Tongue (tissue), 2 donors: ENCODE measurements around the gene ADAMTS6. TPM values are rescaled to one million over a fixed set of nuclear protein-coding genes. Genes with fewer than 3 reads are reported as not detected.
A peak's percentile ranks its signal among the peaks of the same experiment; 100 is the strongest.
"Not testable (repeated sequence)": the region's sequence is repeated elsewhere in the genome, so short reads cannot be mapped to it uniquely, and the experiment has no call there.

ENCODE experiments used
- DNase-seq: peaks from one replicate; pipeline ENCODE4 v3.0.0-alpha.2; 2015
- total RNA-seq: library from RNA; depleted of rRNA; stranded (reverse); fragments of >200 nt; gene quantifications from one replicate; pipeline ENCODE4 v1.2.3, GENCODE V29; 2014

ADAMTS6 gene
- total RNA-seq, 1 donor from 2014 or later, result 8.1 TPM

DNA sequence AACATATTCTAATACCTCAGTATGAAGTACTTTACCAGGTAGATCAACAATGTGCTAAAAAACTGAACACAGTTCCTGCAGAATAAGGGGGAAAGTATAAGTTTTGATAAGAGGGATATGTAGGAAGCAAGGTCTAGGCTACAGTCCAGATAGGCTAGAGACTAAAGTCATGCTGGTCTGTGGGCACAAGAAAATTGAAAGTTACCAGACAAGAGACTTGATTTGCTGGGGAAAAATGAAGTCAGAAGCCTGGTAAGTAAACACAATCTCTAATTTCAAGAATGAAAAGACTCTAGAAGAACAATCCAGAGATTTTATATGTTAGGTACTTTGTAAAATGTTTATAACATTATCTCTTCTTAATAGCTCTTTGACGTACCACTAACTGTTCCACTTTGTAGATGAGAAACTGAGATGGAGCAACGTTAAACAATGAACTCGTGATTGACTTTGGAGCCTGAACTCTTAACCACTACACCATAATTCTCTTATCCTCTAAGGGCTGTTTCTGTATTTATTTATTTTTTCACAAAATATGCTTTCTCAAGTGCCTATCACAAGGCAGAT is 19.5 kb downstream of the ADAMTS6 start:
- DNase-seq, result no peak

DNA sequence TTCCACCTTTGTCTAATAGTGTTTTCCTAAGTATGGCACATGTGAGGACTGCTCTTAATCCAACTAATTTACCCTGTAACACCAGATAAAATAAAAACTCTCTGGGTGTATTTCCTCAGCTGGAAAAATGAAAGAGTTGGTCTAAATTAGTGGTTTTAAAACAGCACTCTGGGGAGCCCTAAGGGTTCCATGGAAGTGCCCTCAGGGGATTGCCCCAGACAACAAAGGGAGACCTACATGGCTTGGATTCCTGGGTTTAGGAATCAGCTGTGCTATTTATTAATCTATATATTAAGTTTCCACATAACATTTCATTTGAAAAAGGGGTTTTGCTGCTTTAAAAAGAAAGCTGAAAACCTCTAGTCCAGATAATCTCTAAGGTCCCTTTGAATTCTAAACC is 20.2 kb downstream of the ADAMTS6 start:
- no peak for DNase-seq

DNA sequence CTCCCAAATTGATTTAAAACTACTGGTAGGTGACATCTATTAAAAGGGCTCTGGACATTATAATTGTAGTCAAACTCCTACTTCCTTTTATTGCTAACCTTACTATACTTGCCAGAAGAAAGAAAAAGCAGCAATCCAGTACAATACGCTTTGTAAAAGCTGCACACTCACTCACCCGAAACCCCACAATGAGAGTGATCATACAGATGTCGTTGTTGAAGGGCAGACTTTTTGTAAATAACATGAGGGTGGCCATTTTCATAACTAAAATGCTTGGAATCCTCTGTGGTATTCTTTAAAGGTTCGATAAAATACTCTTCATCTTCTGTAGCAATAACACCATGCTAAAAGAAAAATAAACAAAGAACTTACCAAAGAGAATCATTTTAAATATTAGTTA is 21.7 kb downstream of the ADAMTS6 start:
- DNase-seq, result no peak

DNA sequence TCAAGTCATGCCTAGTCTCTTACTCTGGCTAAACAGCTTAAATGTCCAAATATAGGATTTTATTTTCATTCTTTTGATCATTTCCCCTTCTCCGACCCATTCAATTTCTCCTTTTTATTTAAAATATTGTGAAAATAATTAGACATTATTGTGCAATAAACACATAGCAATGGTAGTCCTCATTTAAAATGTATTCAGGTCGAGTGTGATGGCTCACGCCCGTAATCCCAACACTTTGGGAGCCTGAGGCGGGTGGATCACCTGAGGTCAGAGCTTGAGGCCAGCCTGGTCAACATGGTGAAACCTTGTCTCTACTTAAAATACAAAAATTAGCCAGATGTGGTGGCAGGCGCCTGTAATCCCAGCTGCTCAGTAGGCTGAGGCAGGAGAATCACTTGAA is 26.7 kb downstream of the ADAMTS6 start:
- DNase-seq, result no peak

DNA sequence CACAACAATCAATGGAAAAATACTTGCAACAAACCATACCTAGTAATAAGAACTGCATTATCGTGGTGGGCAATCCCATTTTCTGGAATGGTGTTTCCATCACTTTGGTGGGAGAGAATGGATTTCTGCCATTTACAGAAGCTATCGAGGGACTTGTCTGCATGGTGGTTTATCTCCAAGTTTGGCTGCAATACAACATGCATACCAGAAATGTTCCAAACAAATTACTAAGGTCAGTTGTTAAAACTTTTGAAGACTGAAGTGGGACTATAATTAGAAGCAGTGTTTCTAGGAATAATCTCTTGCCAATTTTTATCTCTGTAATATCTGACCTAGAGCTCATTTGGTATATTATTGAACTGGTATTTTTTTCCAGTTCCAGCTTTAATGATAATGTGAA is 30.3 kb downstream of the ADAMTS6 start:
- DNase-seq, result no peak

DNA sequence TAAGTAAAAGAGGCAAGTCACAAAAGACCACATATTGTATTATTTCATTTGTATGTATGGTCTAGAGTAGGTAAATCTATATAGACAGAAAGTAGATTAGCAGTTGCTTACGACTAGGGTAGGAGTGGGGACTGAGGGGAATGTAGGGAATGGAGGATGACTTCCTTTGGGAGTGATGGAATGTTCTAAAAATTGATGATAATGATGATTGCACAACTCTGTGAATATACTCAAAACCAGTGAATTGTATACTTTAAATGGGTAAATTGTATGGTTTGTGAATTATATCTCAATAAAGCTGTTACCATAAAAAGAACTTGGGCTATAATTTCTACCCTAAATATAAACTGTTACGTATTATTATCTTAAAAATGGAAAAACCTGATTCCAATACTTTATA is 35.0 kb downstream of the ADAMTS6 start:
- no peak for DNase-seq

DNA sequence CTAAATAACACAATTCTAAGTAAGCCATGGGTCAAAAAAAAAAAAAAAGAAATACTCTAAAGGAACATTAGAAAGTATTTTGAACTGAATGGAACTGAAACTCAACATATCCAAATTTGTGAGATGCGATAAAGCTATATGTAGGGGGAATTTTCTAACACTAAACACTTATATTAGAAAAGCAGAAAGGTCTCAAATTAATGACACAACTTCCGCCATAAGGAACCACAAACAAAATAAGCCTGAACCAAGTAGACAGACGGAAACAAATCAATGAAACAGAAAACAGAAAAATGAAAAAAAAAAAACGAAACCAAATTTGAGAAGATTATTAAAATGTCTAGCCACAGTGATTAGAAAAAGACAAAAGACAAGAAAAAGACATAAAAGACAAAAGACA is 39.9 kb downstream of the ADAMTS6 start:
- no peak for DNase-seq

DNA sequence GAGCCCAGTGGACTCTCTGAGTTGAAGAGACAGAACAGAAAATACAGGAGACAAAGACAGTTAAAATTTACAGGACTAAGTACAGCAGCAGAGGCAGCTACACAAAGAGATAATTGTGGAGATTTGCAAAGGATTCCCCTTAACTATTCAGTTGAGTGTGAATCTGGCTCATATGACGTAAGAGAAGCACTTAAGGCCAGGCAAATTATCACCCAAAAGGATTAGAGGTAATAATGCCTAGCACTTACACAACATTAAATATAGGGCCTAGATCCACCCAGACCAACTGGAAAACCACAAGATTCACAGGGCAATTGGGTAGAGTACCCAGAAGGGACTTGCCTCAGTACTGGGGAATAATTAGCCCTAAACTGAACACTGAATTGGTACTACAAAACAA is 41.3 kb downstream of the ADAMTS6 start:
- DNase-seq, result no peak

DNA sequence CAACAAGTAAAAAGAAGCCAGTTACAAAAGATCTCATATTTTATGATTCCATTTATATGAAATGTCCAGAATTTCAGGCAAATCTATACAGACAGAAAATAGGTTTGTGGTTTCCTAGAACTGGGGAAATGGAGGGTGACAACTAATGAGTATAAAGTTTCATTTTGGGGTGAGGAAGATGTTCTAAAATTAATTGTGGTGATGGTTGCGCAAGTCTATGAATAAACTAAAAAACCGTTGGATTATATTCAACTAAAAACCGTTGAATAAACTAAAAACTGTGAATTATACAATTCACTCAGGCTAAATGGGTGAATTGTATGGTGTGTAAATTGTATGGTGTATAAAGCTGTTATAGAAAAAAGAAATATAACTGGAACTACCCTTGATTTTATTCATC is 47.6 kb downstream of the ADAMTS6 start:
- DNase-seq, result no peak

DNA sequence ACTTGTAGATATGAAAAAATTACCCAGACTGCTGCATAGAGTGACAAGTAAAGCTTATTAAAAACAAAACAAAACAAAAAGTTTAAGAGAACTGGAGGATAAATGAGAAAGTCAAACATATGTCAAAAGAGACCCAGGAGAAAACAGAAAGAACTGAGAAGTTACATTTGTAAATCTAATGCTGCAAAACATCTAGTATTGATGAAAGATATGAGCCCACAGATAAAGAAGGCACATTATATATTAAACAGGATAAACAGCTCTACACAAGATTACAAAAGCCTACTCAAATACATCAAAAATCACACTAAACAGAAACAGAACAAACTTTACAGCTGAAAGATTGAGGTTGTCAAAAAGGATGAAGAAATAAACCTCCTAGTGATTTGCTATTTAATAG is 55.1 kb downstream of the ADAMTS6 start:
- DNase-seq, result no peak

DNA sequence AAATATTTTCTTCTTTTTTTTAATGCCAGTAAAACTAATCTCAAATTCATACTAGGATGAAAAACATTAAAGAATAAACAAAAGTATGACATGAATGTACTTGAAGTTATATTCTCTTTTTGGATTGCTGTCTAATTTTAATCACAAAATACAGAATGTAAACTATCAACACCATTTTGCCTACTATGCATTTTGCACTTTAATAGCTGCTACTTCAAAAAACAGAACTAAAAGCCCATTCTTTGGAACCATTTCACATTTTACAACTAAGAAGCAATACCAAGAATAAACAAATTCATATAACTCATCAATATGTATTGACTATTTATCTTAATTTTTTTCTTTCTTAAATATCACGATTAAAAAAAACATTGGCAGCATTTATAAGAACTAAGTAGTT is 58.1 kb downstream of the ADAMTS6 start:
- no peak for DNase-seq

DNA sequence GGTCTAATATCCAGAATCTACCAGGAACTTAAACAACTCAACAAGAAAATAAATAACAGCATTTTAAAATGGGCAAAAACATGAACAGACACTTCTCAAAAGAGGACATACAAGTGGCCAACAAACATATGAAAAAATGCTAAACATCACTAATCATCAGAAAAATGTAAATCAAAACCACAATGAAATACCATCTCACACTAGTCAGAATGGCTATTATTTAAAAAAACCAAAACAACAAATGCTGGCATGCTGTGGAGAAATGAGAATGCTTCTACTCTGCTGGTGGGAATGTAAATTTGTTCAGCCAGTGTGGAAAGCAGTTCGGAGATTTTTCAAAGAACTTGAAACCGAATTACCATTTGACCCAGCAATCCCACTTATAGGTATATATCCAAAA is 63.1 kb downstream of the ADAMTS6 start:
- no peak for DNase-seq

DNA sequence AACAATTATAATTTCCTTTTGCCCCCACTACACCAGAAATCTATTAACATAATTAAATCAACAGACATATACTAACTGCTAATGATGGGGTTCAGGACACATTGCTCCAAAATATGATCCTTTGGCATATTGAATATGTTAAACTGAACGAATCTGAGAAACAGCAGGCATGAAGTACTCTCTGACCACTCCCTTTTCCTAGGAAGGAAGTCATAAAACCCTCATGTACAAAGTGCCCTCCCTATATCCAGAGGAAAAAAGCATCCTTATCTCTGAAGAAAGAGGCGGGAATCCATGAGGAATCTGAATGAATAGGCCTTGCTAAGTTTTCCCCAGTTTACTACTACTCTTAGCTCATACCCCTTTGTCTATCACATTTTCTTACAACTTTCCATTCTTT is 67.9 kb downstream of the ADAMTS6 start:
- DNase-seq, result no peak

DNA sequence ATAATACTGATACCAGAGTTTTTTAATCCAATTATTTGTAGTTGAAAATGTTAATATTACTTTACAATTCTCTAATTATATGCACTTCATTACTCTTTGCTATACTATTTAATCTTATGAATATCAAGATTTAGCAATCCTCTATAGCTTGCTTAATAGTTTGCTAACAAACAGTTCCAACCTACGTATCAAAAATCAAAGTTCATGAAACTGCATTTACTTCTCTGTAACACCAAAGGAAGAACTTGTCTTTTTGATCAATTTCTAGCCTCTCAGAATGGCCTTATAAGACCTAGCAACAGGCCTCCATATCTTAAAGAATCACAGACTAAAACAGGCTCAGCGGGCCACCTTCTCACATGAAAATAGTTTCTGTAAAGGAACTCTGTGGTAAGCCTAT is 68.9 kb downstream of the ADAMTS6 start:
- no peak for DNase-seq

DNA sequence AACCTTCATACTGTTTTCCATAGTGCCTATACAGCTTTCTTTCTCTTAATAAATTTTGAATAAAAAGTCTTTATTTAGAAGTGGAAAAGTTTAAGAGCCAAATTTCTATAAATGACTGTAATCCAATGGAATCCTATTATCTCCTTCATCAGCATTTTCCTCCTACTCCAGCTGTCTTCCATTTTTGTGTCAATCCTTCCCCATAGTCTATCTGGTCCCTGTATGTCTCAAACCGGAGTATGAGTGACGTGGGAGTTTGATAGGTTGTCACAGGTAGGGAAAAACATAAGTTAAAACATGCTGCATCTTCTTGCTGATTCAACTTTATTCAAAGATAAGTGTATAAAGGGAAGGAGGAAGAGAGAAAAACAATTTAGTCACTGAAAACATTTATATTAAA is 70.4 kb downstream of the ADAMTS6 start:
- DNase-seq, result no peak

DNA sequence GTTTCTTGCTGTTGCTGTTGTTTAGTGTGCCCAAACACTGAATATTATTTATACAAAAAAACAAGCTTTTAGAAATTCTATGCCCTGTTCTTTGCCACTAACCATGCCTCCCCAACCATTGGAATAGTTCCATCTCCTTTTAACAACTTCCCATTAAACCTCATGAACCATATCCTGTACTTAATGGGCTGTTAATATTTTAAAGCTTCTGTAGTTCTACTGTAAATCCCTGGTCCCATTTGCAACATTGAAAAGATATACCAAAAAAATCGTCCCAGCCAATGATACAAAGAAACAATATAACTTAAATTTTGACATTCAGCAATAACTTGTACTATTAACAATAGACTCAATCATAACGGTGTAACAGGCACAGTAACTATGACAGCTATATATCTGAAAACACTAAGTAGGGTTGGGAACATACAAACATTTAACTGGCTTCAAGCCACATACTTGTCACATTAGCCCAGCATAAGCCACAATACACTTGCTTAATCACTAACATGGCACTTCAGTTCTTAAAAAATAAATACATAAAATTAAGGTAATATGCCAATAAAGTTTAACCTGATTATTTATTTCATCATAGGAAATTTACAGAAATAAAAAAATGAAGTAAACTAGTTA is 86.1 kb downstream of the ADAMTS6 start:
- DNase-seq, result no peak

DNA sequence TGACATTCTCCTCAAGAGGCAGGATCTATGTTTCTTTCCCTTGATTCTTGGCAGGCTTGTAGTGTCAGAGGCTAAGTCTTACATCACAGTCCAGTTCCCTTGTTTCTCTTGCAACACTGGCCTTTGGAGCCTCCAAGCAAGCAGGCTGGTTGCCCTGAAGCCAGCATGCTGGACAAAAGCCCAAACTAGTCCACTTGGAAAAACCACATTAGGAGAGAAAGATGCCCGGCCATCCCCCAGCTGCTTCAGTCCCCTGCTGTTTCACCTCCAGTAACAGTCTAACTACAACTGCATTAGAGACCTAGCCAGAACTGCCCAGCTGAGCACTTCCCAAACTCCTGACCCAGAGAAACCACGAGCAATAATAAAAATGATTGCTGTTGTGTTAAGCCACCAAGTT is 87.6 kb downstream of the ADAMTS6 start:
- DNase-seq, result no peak

DNA sequence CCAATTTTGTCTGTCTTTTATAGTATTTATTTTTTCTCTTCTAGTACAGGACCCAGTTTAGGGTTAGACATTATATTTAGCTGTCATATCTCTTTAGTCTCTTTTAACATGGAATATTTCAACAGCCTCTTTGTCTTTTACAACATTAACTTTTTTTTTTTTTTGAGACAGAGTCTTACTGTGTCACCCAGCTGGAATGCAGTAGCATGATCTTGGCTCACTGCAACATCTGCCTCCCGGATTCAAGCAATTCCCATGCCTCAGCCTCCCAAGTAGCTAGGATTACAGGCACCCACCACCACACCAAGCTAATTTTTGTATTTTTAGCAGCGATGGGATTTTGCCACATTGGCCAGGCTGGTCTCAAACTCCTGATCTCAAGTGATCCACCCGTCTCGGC is 90.1 kb downstream of the ADAMTS6 start:
- DNase-seq, result no peak

DNA sequence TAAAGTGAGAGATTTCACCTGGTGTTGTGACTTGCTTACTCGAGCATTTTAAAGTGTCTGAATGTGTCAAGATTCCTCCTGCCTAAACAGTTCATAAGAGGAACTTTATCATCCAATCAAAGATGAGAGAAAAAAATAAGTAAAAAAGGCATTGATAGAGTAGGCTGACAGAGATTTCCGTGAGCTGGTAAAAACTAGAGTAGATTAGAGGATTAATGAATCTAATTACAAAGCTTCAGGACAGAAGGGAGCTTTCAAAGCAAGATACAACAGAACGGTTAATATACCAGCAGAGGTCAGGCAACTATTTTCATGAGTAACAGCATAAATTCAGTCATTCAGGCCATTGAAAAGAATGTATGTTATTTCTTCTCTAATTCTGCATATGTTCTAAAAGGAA is 91.5 kb downstream of the ADAMTS6 start:
- DNase-seq, result no peak

DNA sequence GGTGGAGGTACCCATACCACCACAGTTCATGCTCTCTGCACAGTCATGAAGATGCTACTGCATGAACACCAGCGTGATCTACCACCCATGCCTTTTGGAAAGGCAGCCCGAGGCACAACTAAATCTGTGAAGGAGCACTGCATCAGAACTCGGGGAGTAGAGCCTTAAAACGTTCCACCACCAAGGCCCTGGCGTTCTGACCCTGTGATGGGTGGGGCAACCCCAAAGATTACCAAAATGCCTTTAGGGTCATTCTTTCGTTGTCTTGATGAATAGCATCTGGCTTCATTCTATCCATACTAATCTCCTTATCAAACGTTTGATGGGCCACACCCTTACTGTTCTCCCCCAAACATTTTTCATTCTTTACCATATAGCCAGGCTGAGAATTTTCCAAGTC is 97.9 kb downstream of the ADAMTS6 start:
- DNase-seq, result no peak

DNA sequence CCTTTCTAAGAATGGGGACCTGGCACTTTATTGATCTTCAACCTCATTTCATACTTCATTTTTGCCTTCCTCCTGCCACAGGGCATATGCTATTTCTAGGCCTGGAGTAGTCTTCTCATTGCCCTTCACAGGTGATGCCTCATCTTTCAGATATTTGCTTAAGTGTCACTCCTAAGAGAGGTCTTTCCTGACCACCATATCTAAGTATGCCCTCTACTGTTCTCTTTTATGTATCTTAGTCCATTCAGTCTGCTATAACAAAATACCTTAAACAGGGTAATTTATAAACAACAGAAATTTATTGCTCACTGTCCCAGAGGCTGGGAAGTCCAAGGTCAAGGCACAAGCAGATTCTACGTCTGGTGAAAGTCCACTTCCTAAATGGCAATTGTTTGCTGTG is 99.1 kb downstream of the ADAMTS6 start:
- DNase-seq, result no peak

DNA sequence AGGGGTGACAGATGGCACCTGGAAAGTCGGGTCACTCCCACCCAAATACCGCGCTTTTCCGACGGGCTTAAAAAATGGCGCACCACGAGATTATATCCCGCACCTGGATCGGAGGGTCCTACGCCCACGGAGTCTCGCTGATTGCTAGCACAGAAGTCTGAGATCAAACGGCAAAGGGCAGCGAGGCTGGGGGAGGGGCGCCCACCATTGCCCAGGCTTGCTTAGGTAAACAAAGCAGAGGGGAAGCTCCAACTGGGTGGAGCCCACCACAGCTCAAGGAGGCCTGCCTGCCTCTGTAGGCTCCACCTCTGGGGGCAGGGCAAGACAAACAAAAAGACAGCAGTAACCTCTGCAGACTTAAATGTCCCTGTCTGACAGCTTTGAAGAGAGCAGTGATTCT is 111.2 kb downstream of the ADAMTS6 start:
- not testable (repeated sequence) for DNase-seq

DNA sequence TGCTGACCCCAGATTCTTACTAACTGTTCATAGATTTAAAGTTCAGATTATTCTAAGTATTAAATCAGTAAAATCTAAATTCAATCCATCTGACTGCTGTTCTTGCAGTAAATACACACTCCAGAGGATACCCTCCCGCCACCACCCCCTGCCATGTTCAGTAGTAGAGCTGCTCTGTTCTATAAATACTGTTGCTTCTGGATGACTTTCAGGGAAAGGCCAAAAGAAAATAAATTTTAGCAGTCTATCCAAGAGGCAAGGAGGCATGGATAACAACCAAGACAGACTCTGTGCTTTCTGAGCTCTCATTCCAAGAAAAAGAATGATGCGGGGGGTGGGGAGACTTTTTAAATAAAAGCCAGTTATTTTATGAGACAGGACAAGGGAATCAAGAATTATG is 115.1 kb downstream of the ADAMTS6 start:
- DNase-seq, result peak; percentile 19

DNA sequence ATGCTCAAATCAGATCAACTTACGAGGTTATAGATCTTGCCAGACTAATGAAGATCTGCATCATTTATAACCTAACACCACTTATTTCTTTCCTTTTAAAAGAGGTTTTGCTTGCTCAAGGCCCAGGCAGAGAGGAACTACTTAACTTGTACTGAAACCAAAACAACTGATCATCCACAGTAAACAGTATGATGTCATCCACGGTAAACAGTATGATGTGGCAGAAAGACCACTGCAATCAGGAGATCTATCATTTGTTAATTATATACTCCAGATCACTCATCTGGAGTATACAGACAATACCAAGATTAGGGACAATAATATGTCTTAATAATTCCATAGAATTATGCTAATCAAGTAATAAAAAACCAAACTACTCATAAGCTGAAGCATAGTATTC is 116.8 kb downstream of the ADAMTS6 start:
- no peak for DNase-seq

DNA sequence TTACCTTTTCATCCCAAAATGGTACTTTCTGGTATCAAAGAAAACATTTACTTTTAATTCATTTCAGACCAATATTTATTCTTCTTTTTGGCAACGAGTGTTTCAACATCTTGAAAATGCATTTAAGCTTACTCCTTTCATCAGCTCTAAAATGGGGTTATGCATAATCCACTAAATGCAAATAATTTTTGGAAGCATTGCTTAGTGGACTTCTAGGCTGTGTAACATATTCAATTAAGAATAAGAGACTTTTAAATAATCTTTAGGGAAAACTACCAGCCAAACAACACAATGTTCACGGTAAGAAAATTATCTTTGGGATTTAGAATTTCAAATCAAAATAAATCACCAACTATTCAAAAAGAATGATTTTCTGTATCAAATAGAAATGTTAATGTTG is 118.2 kb downstream of the ADAMTS6 start:
- no peak for DNase-seq
